Measurements from ENCODE around the gene SEPTIN10.
"Not testable (repeated sequence)": the region's sequence is repeated elsewhere in the genome, so short reads cannot be mapped to it uniquely, and the experiment has no call there.

SEPTIN10 gene

DNA sequence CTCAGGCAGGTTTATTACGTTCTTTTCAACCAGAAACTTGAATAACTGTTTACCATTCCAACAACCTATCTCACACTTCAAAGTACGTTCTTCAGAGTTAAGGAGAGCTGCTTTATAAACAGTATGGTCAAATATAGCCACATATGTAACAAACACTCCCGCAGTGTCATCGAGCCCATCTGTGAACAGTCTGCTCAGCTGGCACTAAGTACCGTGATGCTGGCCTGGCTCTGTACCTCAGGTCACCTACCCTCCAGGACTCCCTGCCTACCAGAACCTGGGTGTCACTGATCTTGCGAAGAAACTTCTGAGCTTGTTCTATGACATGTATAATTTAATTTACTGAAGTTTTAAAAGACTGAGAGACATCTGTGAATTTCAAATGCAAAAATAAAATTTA, 71.4 kb downstream of the SEPTIN10 start:
- DNase-seq: no peak

GRCh38 chr2:109538546-109538945, 75.2 kb downstream of the SEPTIN10 start:
- no peak for DNase-seq

DNA sequence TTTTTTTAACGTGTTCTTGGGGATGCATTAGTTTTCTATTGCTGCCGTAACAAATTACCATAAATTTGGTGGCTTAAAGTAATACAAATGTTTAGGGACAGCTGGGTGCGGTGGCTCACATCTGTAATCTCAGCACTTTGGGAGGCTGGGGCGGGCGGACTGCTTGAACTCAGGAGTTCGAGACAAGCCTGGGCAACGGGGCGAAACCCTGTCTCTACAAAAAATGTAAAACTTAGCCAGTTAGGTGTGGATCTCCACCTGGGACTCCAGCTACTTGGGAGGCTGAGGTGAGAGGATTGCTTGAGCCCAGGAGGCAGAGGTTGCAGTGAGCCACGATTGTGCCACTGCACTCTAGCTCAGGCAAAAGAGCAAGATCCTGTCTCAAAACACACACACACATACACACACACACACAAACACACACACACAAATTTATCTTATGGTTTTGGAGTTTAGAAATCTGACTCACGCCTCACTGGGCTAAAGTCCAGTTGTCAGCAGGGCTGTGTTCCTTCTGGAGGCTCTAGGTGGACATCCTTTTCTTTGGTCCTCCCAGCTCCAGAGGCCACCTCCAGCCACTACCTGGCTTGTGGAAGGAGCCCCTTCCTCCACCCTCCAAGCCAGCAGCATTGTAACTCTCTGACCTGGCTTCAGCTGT, 76.1 kb downstream of the SEPTIN10 start:
- DNase-seq: no peak

- DNase-seq: not testable (repeated sequence)
Observed at GRCh38 chr2:109536556-109536955, 77.2 kb downstream of the SEPTIN10 start.

DNA sequence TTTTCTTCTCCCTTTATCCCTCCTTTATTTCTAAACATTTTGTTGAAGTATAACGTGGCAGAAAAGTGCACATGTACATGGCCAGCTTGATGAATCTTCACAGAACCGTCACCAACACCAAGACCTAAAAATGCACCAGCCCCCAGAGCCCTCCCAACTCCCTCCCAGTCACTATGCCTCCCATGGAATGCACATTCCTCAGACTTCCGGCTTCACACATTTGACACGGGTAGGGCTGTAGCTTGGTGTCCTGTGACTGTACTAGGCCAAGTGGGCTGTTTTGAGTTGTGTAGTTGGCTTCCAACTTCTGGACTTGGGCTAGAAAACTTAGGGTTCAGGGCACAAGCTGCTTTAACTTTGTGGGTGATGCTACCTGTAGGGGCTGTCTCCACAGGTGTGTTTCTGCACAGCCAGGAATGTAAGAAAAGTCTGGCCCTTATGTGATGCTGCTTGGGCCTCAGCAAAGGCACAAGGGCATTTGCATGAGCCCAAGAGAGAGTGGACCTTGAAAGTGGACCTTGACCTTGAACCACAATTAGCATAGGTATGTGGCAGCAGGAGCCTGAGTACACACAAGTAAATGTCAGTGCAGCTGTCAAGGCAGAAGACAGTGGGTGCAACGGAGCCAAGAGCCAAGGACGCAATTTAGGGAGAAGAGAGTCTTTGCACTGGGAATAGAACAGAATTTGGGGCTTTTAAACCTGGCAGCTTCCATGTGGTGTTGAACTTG, 78.4 kb downstream of the SEPTIN10 start:
- no peak for DNase-seq

DNA sequence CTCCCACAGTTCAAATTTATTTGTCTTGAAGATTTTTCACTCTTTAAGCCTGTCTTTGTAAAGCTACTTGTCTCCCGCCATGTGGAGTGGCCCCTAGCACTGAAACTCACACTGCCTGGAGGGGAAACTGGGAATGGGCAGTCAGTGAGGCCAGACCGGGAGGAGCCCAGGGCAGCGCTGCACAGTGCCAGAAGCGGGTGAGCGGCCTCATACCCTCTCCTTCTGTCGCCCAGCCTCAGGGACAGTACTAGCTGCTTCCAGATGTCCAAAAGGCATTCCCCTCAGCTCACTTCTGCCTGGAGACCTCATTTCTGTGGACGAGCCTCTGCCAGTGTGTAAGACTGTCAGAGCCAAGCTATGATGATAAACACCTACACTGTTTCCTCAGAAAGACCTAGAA, 79.9 kb downstream of the SEPTIN10 start:
- no peak for DNase-seq

DNA sequence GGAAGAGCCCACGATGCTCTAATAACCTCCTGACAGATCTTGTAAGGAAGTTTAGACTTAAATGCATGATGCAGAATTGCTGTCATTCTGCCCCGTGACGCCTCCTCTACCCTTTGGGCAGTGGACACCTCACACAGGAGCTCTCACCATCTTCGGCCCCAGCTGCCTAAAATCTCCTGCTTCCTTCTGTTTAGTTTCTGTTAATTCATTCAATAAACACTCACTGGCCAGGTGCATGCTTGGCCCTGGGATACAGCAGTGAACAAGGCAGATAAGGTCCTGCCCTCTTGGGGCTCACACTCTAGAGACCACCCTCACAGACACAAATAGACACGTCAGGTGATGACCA, 81.1 kb downstream of the SEPTIN10 start:
- DNase-seq: no peak

DNA sequence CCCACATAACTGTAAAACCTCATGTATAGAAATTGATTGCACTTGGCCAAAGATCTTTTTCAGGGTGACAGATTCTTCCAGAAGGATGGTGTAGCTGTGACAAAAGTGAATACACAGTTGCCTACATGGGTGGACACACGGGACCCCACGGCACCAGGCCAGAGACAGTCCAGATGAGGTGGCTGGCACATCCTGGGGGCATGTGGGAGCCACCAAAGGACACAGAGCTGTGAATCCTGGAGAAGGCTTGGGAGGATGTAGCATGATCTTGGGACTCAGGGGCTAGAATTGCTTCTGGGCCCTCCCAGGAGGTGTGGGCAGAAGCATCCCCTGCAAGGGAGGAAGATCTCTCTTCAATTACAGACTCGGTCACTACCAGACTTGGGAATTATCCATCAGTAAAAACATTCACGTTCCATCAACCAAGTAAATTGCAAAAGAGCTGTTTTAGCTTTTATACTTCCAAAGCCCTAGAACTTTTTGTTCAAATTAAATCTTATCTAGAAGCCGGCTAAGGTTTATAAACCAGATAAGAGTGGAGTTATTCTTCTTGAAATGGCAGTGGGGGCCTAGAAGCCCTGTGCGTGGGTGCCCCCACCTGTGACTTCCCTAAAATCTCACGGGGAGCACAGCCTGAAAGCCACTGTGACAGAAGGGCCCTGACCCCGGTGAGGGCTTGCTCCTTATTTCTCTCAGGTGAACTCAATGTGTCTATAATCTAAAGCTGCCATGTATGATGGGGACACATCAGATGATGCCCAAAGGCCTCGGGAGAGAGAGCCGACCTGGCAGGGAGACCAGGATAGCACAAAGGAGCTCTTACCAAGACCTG, 81.7 kb downstream of the SEPTIN10 start:
- no peak for DNase-seq

GRCh38 chr2:109531221-109531620, 82.5 kb downstream of the SEPTIN10 start:
- no peak for DNase-seq

- no peak for DNase-seq
Observed at GRCh38 chr2:109530712-109531111, 83.1 kb downstream of the SEPTIN10 start.

DNA sequence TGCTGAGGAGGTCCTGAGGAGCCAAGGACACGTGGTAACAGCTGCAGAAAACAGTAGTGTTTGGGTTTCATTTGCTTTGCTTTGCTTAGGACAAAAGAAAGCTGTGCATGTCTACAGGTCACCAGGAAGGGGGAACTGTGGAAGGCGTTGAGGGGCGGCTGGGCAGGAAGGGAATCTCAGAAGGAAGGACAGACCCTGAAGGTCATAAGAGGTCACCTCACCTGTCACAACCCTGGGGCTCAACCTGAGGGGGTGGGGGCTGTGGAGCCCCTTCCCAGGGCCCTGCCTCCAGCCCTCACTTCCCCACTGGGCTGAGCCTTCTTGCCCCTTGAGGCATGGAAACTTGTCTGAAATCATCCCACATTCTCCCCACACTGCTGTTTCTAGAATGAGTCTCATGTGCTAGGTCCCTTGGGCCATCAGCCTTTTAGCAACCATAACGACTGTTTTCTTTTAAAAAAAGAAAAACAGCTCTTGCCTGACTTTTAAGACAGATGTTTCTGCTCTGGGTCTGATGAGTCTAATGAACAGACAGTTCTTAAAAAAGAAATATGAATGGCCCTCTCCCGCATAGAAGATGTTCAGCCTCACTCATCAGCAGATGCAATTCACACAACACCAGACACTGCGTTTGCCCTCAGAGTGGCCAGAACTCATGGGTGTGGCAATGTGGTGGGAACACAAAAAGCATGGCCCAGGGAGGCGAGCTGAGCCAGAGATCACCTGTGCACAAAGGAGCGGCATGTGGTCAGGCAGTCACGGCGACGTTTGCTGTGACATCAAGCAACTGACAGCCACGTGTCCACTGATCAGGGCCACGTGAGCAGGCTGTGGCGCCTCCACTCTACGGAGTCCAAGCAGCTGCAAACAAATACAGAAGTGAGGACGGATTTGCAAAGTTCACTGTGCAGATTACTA, 84.0 kb downstream of the SEPTIN10 start:
- DNase-seq: no peak

DNA sequence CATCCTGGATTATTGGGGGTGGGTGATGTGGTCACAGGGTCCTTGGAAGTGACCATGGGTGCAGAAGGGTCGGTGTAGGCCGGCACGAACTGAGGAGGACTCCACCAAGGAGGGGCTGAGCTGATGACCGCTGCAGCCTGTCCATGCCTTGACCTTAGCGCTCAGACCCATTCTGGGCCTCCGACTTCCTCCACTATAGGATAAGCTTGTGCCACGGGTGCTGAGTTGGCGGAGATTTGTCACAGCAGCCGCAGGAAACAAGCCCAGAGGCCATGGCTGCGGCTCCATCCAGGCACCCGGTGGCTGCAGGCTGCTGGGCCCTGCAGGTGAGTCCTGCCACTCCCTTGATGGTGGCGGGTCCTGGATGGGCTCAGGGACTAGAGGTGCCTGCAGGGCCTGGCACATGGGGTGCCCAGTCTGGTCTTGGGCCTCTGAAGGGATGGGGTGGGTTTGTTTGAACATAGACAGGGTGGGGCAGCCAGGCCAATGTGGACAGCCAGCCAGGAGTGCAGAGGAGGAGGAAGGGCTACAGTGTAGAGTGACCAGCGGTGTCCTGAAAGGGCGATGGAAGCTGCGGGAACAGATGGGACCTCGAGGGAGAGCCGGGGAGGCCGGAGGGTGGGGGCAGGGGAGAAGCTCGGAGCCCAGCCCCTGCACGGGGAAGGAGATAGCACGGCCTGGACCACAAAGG, 84.8 kb downstream of the SEPTIN10 start:
- no peak for DNase-seq

- DNase-seq: no peak
Observed at GRCh38 chr2:109527846-109528705, 85.7 kb downstream of the SEPTIN10 start.

DNA sequence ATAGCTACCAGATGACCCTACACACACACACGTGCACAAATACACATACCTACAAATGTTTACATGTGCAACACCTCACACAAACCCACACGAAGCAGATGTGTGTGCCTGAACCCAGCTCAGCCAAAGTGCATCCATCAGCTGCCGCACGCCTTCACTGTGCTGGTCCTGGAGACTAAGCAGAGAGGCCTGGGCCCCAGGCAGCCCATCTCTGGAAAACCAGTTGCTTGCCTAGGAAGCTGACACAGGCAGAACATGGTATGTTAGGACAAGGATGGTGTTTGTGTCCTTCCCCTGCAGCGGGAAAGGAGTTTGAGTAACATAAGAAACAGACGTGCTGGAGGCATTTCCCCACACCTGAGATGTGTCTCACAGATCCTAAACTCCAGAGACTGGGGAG, 86.7 kb downstream of the SEPTIN10 start:
- DNase-seq: no peak

GRCh38 chr2:109526442-109526970, 87.3 kb downstream of the SEPTIN10 start:
- no peak for DNase-seq

DNA sequence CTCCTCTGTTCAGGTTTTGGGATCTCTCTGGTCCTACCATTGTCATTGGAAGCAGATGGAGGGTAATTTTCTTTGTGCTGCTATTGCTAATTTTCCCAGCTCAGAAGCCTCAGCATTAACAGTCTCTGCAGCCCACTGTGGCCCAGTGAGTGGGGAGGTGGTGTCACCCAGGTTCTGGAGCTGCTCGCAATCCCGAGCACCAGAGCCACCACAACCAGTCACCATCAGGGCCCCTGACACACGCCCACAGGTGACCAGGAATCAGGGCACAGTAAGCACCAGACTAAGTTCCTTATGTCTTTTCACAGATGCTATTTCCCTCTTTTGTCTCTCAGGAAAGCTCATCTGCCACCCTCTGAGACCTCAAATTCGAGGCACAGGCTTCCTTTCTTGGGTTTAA, 87.9 kb downstream of the SEPTIN10 start:
- no peak for DNase-seq

DNA sequence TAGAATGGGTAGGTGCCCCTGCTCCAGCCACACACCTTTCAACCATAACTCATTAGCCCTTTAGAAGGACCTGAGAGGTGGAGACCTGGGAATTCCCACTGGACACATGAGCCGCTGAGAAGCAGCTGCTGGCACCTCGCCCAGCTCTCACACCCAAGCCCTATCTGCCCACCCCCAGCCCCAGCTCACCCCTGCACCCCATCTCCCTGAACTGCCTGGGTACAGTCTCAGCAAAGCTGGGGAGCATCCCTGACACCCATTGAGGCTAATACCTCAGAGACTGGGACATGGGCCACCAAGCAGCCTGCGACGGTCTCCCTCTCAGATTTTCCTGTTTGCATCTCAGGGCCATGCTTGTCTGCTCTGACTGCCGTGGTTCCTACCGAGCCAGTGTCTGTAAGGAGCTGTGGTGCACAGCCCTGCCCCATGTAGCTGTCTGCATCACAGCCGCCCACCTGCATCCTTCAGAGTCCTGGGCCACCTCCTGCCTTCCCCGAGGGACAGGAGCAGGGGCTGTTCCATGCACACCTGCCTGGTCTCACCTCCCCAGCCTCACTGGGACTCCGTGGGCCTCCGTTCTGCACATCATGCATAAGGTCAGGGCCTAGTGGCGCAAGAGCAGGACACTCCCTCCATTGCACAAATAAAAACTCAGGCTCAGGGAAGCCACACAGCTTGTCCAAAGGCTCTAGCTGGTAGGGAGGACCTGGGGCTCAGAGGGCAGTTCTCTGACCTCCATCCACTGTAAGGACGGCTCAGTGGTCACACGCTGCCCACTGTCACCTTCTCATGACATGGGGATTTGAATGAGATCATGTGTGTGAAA, 90.0 kb downstream of the SEPTIN10 start:
- DNase-seq: no peak

- DNase-seq: no peak
Observed at GRCh38 chr2:109523121-109523520, 90.6 kb downstream of the SEPTIN10 start.

- DNase-seq: no peak
Observed at GRCh38 chr2:109522063-109522374, 91.7 kb downstream of the SEPTIN10 start.

Measured in activated CD4-positive, alpha-beta T cell treated with anti-CD3 and anti-CD28 coated beads for 4 hours (primary cell).